NCI-H345 treated with DMSO at 0.1 percent for 48 hours (cell line): Measurements from ENCODE around the gene RBM15B.
"Not testable (repeated sequence)": the region's sequence is repeated elsewhere in the genome, so short reads cannot be mapped to it uniquely, and the experiment has no call there.

Experiments
- DNase-seq: peaks from one replicate; lab custom pipeline; 2025; ENCODE audit not compliant: unreplicated experiment; lab: John Stamatoyannopoulos, UW

Gene RBM15B

GRCh38 chr3:51378726-51379125, 12.4 kb upstream of the RBM15B start:
- DNase-seq: no peak

GRCh38 chr3:51379301-51379700, 11.8 kb upstream of the RBM15B start:
- no peak for DNase-seq

- no peak for DNase-seq
These were observed 11.2 kb upstream of the RBM15B start for GRCh38 chr3:51379746-51380455.

- no peak for DNase-seq
These were observed 10.3 kb upstream of the RBM15B start for GRCh38 chr3:51380601-51381332.

GRCh38 chr3:51381333-51381705, 9.8 kb upstream of the RBM15B start:
- DNase-seq: no peak

GRCh38 chr3:51382076-51382745, 8.9 kb upstream of the RBM15B start:
- no peak for DNase-seq

GRCh38 chr3:51382947-51383578, 8.0 kb upstream of the RBM15B start:
- DNase-seq: no peak

- no peak for DNase-seq
These were observed 6.9 kb upstream of the RBM15B start for GRCh38 chr3:51384055-51384725.

- DNase-seq: peak; percentile 82
These were observed 6.2 kb upstream of the RBM15B start, which contains the start of gene MANF for GRCh38 chr3:51384726-51385473. Gene MANF (plus strand): TSS chr3:51385291. CDS start chr3:51385343, 52 bp downstream.

GRCh38 chr3:51385621-51386091, 5.4 kb upstream of the RBM15B start:
- DNase-seq: no peak

- no peak for DNase-seq
These were observed 4.8 kb upstream of the RBM15B start for GRCh38 chr3:51386159-51386851.

- DNase-seq: no peak
These were observed 4.2 kb upstream of the RBM15B start for GRCh38 chr3:51386852-51387229.

GRCh38 chr3:51387281-51387680, 3.8 kb upstream of the RBM15B start:
- not testable (repeated sequence) for DNase-seq

GRCh38 chr3:51388286-51389029, 2.6 kb upstream of the RBM15B start:
- no peak for DNase-seq

GRCh38 chr3:51389423-51390183, 1.5 kb upstream of the RBM15B start:
- DNase-seq: no peak

GRCh38 chr3:51390246-51391074, 625 bp upstream of the RBM15B start:
- no peak for DNase-seq
